NB4 (cell line): Measurements from ENCODE around the gene TP73.

Experiments used
- MYC ChIP-seq: IDR thresholded peaks from 2 replicates; pipeline ENCODE4 v1.6.1; 2011; ENCODE audit warnings: low read depth, low read length
- POLR2A ChIP-seq: IDR thresholded peaks from 2 replicates; pipeline ENCODE4 v1.6.1; 2011; ENCODE audit warnings: mild to moderate bottlenecking; ENCODE audit not compliant: insufficient read length; ENCODE audit errors: extremely low read depth
- TF ChIP-seq, protein P1 (sequence below): IDR thresholded peaks from one replicate; pipeline ENCODE4 v1.5.1; 2012; ENCODE audit warnings: low read depth, low read length

DNA sequence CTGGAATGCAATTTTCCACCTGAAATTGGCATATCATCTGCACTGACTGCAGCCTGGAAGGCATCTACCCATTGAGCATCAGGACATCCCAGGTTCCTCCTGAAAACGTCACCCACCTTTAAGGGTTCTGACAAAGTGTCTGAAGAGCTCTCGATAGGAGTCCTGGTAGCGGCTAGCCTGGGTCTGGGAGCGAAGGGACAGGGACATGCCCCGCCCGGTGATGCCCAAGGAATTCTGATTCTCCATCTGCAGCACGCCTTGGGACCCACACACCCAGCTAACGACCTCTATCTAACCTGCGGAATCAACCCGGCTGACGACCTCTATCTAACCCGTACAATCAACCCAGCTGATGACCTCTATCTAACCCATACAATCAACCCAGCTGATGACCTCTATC lies 86.6 kb downstream of the TP73 start:
- TF ChIP-seq, protein P1, sequence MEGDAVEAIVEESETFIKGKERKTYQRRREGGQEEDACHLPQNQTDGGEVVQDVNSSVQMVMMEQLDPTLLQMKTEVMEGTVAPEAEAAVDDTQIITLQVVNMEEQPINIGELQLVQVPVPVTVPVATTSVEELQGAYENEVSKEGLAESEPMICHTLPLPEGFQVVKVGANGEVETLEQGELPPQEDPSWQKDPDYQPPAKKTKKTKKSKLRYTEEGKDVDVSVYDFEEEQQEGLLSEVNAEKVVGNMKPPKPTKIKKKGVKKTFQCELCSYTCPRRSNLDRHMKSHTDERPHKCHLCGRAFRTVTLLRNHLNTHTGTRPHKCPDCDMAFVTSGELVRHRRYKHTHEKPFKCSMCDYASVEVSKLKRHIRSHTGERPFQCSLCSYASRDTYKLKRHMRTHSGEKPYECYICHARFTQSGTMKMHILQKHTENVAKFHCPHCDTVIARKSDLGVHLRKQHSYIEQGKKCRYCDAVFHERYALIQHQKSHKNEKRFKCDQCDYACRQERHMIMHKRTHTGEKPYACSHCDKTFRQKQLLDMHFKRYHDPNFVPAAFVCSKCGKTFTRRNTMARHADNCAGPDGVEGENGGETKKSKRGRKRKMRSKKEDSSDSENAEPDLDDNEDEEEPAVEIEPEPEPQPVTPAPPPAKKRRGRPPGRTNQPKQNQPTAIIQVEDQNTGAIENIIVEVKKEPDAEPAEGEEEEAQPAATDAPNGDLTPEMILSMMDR = no peak
- TF ChIP-seq POLR2A (no peak), MYC (no peak)
